OCI-LY3 (cell line): ENCODE data around the gene TRERF1.

ENCODE experiments used
- H2AFZ ChIP-seq: fragments of 200-600, 300-600 bp; shearing (Covaris generic); 2 replicates; pipeline ENCODE4 v1.6.0; 2014; ENCODE audit warnings: antibody characterized with exemption, low read depth, low read length
- H3K27ac ChIP-seq: fragments of 200-600, 300-600 bp; sonication (generic); 2 replicates; pipeline ENCODE4 v1.5.1; 2014; ENCODE audit warnings: mild to moderate bottlenecking, low read length, moderate library complexity, mixed read lengths
- H3K27me3 ChIP-seq: fragments of 200-600, 300-600 bp; sonication (generic); 2 replicates; pipeline ENCODE4 v1.6.1; 2014; ENCODE audit warnings: low read depth, low read length, mixed read lengths
- H3K36me3 ChIP-seq: fragments of 200-600, 300-600 bp; sonication (generic); replicated peaks from 2 replicates; pipeline ENCODE3; 2014; ENCODE audit warnings: low read depth, low read length, mixed read lengths
- H3K4me1 ChIP-seq: fragments of 300-600, 200-600 bp; sonication (generic); 2 replicates; pipeline ENCODE4 v1.6.1; 2014; ENCODE audit warnings: low read length, mixed read lengths
- H3K4me2 ChIP-seq: fragments of 200-600, 300-600 bp; sonication (generic); 2 replicates; pipeline ENCODE4 v1.6.1; 2014; ENCODE audit warnings: low read length, mixed read lengths
- H3K4me3 ChIP-seq: fragments of 300-600, 200-600 bp; sonication (generic); 2 replicates; pipeline ENCODE4 v1.5.1; 2014; ENCODE audit warnings: antibody characterized with exemption, mild to moderate bottlenecking, low read length, moderate library complexity
- H3K79me2 ChIP-seq: fragments of 300-600, 200-600 bp; shearing (Covaris generic); 2 replicates; pipeline ENCODE4 v1.6.1; 2014; ENCODE audit warnings: mild to moderate bottlenecking, low read length, mixed read lengths
- H3K9ac ChIP-seq: fragments of 300-600, 200-600 bp; shearing (Covaris generic); 2 replicates; pipeline ENCODE4 v1.6.0; 2014; ENCODE audit warnings: mild to moderate bottlenecking, low read length, moderate library complexity
- H3K9me3 ChIP-seq: fragments of 200-600, 300-600 bp; shearing (Covaris generic); 2 replicates; pipeline ENCODE4 v1.6.1; 2014; ENCODE audit warnings: low read length, mixed read lengths; ENCODE audit not compliant: insufficient read depth
- H4K20me1 ChIP-seq: fragments of 200-600, 300-600 bp; sonication (generic); 2 replicates; pipeline ENCODE4 v1.6.1; 2016; ENCODE audit warnings: low read length, mixed read lengths; ENCODE audit not compliant: insufficient read depth
- EZH2phosphoT487 ChIP-seq: fragments of 200-600 bp; shearing (Covaris generic); IDR thresholded peaks from 2 replicates; pipeline ENCODE4 v1.6.1; 2018; ENCODE audit warnings: antibody characterized with exemption, mixed run types, low read depth
- TF ChIP-seq, protein P1 (sequence below): fragments of 200-600, 300-600 bp; sonication (generic); IDR thresholded peaks from 2 replicates; pipeline ENCODE4 v1.5.1; 2014; ENCODE audit warnings: antibody characterized with exemption, low read length, low read depth

Gene TRERF1

DNA sequence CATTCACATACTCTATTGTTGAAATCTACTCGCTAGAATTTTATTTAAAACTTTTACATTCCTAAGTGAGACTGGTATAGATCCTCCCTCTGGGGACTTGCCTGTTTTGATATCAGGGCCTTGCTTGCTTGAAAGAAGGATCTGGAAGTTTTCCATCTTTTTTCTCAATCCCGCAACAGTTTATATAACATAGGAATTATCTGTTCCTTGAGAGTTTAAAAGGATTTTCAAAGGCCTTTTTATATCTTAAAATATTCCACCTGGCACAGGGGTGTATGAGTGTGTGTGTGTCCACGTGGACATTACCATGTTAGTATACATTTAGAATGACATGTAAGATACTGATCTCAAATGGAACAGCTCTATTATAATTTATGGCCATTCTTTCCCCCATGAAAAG, 96.3 kb downstream of the TRERF1 start:
- H3K36me3 ChIP-seq, result peaks cover 9% of the 10 kb centered on the region
- H2AFZ ChIP-seq, result no peak overlapping the region
- no peak overlapping the region for H3K4me3 ChIP-seq
- peaks cover 8% of the 10 kb centered on the region for H3K4me1 ChIP-seq
- H3K4me2 ChIP-seq, result no peak overlapping the region
- no peaks in the 10 kb centered on the region for H3K9me3 ChIP-seq
- no peaks in the 10 kb centered on the region; the same call in 1 of the 2 replicates for H4K20me1 ChIP-seq
- H3K79me2 ChIP-seq, result no peaks in the 10 kb centered on the region
- H3K9ac ChIP-seq, result no peak overlapping the region
- TF ChIP-seq EZH2phosphoT487, result no peak
- TF ChIP-seq, protein P1, sequence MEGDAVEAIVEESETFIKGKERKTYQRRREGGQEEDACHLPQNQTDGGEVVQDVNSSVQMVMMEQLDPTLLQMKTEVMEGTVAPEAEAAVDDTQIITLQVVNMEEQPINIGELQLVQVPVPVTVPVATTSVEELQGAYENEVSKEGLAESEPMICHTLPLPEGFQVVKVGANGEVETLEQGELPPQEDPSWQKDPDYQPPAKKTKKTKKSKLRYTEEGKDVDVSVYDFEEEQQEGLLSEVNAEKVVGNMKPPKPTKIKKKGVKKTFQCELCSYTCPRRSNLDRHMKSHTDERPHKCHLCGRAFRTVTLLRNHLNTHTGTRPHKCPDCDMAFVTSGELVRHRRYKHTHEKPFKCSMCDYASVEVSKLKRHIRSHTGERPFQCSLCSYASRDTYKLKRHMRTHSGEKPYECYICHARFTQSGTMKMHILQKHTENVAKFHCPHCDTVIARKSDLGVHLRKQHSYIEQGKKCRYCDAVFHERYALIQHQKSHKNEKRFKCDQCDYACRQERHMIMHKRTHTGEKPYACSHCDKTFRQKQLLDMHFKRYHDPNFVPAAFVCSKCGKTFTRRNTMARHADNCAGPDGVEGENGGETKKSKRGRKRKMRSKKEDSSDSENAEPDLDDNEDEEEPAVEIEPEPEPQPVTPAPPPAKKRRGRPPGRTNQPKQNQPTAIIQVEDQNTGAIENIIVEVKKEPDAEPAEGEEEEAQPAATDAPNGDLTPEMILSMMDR, result no peak
- H3K27me3 ChIP-seq, result no peaks in the 10 kb centered on the region
- H3K27ac ChIP-seq, result no peak overlapping the region

DNA sequence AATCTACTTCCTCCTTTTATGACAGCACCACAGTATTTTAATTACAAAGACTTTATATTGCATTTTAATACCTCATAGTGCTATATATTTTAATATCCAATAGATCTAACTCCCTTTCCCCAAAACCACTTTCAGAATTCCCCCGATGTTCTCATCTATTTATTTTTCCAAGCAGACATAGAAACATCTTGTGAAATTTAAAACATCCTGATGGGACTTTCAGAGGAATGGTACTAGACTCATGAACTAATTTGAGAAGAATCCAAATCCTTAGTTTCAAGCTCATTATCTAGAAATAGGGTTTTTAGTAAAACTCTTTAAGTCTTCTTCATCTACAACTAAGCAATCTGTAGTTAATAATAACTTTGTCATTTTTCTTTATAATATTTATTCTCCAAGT, 97.0 kb downstream of the TRERF1 start:
- TF ChIP-seq EZH2phosphoT487, result no peak
- TF ChIP-seq, protein P1, result no peak
- Histone ChIP-seq H3K27me3 (no peaks in the 10 kb centered on the region), H3K36me3 (peaks cover 6% of the 10 kb centered on the region), H3K9ac (no peak overlapping the region), H3K9me3 (no peaks in the 10 kb centered on the region), H3K4me1 (peaks cover 8% of the 10 kb centered on the region), H3K4me2 (no peak overlapping the region), H2AFZ (no peak overlapping the region), H3K79me2 (no peaks in the 10 kb centered on the region), H3K27ac (no peak overlapping the region), H4K20me1 (no peaks in the 10 kb centered on the region; the same call in 1 of the 2 replicates), H3K4me3 (no peak overlapping the region)

DNA sequence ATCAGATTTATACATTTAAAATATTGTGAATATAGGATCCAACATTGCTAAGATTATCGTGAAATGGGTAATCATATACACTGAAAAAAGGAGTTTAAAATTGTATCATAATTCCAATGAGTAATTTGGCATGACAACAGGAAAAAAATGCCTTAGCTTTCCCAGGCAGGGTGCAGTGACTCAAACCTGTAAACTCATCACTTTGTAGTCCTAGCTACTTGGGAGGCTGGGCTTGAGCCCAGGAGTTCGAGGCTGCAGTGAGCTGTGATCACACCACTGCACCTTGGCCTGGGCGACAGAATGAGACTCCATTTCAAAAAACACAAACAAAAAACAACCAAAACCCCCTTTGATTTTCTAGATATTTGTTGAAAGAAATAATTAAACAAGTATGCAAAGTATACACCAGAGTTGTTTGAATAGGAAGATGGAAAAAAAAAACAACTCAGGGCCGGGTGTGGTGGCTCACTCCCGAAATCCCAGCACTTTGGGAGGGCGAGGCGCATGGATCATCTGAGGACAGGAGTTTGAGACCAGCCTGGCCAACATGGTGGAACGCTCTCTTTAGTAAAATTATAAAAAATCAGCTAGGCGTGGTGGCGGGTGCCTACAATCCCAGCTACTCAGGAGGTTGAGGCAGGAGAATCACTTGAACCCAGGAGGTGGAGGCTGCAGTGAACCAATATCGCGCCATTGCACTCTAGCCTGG, 98.7 kb downstream of the TRERF1 start:
- peaks cover 6% of the 10 kb centered on the region for H3K36me3 ChIP-seq

DNA sequence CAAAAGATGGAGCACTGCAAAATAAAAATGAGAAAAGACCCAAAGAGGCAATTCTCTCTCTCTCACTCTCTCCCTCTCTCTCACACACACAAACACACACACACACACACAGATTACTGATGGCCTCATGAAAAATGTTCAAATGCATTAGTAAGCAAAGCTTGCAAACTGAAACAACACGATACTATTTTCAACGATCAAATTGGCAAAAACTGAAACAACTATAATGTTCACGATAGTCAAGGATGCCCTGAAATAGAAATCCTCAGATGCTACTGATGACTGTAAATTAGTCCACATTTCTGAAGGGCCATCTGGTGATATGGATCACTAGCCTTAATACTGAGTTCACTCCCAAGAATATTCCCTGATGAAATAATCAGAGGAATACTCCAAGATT, 100.8 kb downstream of the TRERF1 start:
- Histone ChIP-seq H3K27ac (no peak overlapping the region), H3K9me3 (no peaks in the 10 kb centered on the region), H3K79me2 (no peaks in the 10 kb centered on the region), H3K4me2 (no peak overlapping the region), H4K20me1 (peaks cover 13% of the 10 kb centered on the region; the same call in 1 of the 2 replicates), H3K36me3 (no peaks in the 10 kb centered on the region), H3K4me1 (peaks cover 8% of the 10 kb centered on the region), H2AFZ (no peak overlapping the region), H3K4me3 (no peak overlapping the region), H3K9ac (no peak overlapping the region), H3K27me3 (no peaks in the 10 kb centered on the region)
- TF ChIP-seq, protein P1, result no peak
- TF ChIP-seq EZH2phosphoT487, result no peak

More for the DNA sequence above, 98.7 kb downstream of the TRERF1 start:
- H3K79me2 ChIP-seq, result no peaks in the 10 kb centered on the region
- H3K4me2 ChIP-seq, result no peak overlapping the region
- TF ChIP-seq, protein P1, result no peak
- no peak for TF ChIP-seq EZH2phosphoT487
- H4K20me1 ChIP-seq, result no peaks in the 10 kb centered on the region
- no peak overlapping the region for H3K9ac ChIP-seq
- no peaks in the 10 kb centered on the region for H3K9me3 ChIP-seq
- no peak overlapping the region for H2AFZ ChIP-seq
- peaks cover 8% of the 10 kb centered on the region for H3K4me1 ChIP-seq
- no peak overlapping the region for H3K27ac ChIP-seq
- no peak overlapping the region for H3K4me3 ChIP-seq
- H3K27me3 ChIP-seq, result no peaks in the 10 kb centered on the region
